ENCODE results near the gene SBNO1. TPM values are rescaled to one million over a fixed set of nuclear protein-coding genes. Genes with fewer than 3 reads are reported as not detected.
"Not testable (repeated sequence)": the region's sequence is repeated elsewhere in the genome, so short reads cannot be mapped to it uniquely, and the experiment has no call there.

Gene SBNO1
- total RNA-seq, 1 experiment from 2014 or later: 60.8 TPM

GRCh38 chr12:123258593-123258992 is 106.1 kb downstream of the SBNO1 start:
- no peak overlapping the region for H3K27ac Mint-ChIP-seq (ENCODE audit: unreplicated experiment)
- H3K36me3 Mint-ChIP-seq (ENCODE audit: insufficient read depth, unreplicated experiment): peaks cover 63% of the 10 kb centered on the region
- H3K9me3 Mint-ChIP-seq (ENCODE audit: low read depth, unreplicated experiment): no peaks in the 10 kb centered on the region
- no peaks in the 10 kb centered on the region for H3K4me1 Mint-ChIP-seq (ENCODE audit: low read depth, unreplicated experiment)
- no peak overlapping the region for H3K4me3 Mint-ChIP-seq (ENCODE audit: low read depth, unreplicated experiment)
- TF ChIP-seq CTCF (IDR thresholded peaks at IDR 0.05; ENCODE audit: unreplicated experiment): no peak
- CTCF ChIA-PET: no interaction called here
- no peaks in the 10 kb centered on the region for H3K27me3 Mint-ChIP-seq (ENCODE audit: unreplicated experiment)
- no TSS peak for BruUV-seq (replicated peaks)
- DNase-seq: no peak
- intact Hi-C loops (cut with micrococcal nuclease; ENCODE audit: unreplicated experiment): no loop called here

- Mint-ChIP-seq H3K27me3 (ENCODE audit: unreplicated experiment) (no peaks in the 10 kb centered on the region), H3K4me3 (ENCODE audit: low read depth, unreplicated experiment) (no peak overlapping the region), H3K4me1 (ENCODE audit: low read depth, unreplicated experiment) (peaks cover 22% of the 10 kb centered on the region), H3K9me3 (ENCODE audit: low read depth, unreplicated experiment) (no peaks in the 10 kb centered on the region), H3K36me3 (ENCODE audit: insufficient read depth, unreplicated experiment) (peaks cover 62% of the 10 kb centered on the region), H3K27ac (ENCODE audit: unreplicated experiment) (no peak overlapping the region)
- CTCF ChIA-PET: no interaction called here
- intact Hi-C loops (cut with micrococcal nuclease; ENCODE audit: unreplicated experiment): no loop called here
- no peak for TF ChIP-seq CTCF (IDR thresholded peaks at IDR 0.05; ENCODE audit: unreplicated experiment)
- no peak for DNase-seq
- no TSS peak for BruUV-seq (replicated peaks)
These were observed 109.7 kb downstream of the SBNO1 start for GRCh38 chr12:123254853-123255446.

GRCh38 chr12:123253641-123254459 is 110.8 kb downstream of the SBNO1 start:
- peaks cover 25% of the 10 kb centered on the region for H3K4me1 Mint-ChIP-seq (ENCODE audit: low read depth, unreplicated experiment)
- intact Hi-C loops (cut with micrococcal nuclease; ENCODE audit: unreplicated experiment): no loop called here
- no peak for TF ChIP-seq CTCF (IDR thresholded peaks at IDR 0.05; ENCODE audit: unreplicated experiment)
- CTCF ChIA-PET: no interaction called here
- no TSS peak for BruUV-seq (replicated peaks)
- H3K27ac Mint-ChIP-seq (ENCODE audit: unreplicated experiment): no peak overlapping the region
- H3K27me3 Mint-ChIP-seq (ENCODE audit: unreplicated experiment): no peaks in the 10 kb centered on the region
- no peaks in the 10 kb centered on the region for H3K9me3 Mint-ChIP-seq (ENCODE audit: low read depth, unreplicated experiment)
- no peak overlapping the region for H3K4me3 Mint-ChIP-seq (ENCODE audit: low read depth, unreplicated experiment)
- peaks cover 62% of the 10 kb centered on the region for H3K36me3 Mint-ChIP-seq (ENCODE audit: insufficient read depth, unreplicated experiment)
- no peak for DNase-seq

GRCh38 chr12:123252365-123252764 is 112.3 kb downstream of the SBNO1 start:
- BruUV-seq (replicated peaks); H3K27ac Mint-ChIP-seq (ENCODE audit: unreplicated experiment); H3K4me3 Mint-ChIP-seq (ENCODE audit: low read depth, unreplicated experiment); DNase-seq; H3K9me3 Mint-ChIP-seq (ENCODE audit: low read depth, unreplicated experiment); H3K27me3 Mint-ChIP-seq (ENCODE audit: unreplicated experiment); intact Hi-C loops (cut with micrococcal nuclease; ENCODE audit: unreplicated experiment): not testable (repeated sequence)
- Mint-ChIP-seq H3K36me3 (ENCODE audit: insufficient read depth, unreplicated experiment) (peaks cover 54% of the 10 kb centered on the region), H3K4me1 (ENCODE audit: low read depth, unreplicated experiment) (peaks cover 25% of the 10 kb centered on the region)
- CTCF ChIA-PET: interaction anchor here (0.6 to 1.9 kb wide), 2 partner anchors 20 to 78 kb away, joined by 3 to 10 read pairs; partner anchors contain the start of genes MPHOSPH9 and MTRFR

Measured in Calu3 (cell line).